GM18858 (cell line): ENCODE measurements around the gene FAM81B.

Source experiments
- ATAC-seq: cut with Tn5 transposase; IDR thresholded peaks from one replicate; pipeline ENCODE4 v1.9.1; 2021; ENCODE audit not compliant: unreplicated experiment

FAM81B gene

GRCh38 chr5:95460665-95461064 is 69.5 kb downstream of the FAM81B start:
- no peak for ATAC-seq

- ATAC-seq, result no peak
These were observed 80.3 kb downstream of the FAM81B start for GRCh38 chr5:95471487-95471886.

- ATAC-seq, result no peak
These were observed 80.8 kb downstream of the FAM81B start for GRCh38 chr5:95471942-95472341.

- ATAC-seq, result no peak
These were observed 93.3 kb downstream of the FAM81B start for GRCh38 chr5:95484421-95484820.

GRCh38 chr5:95486191-95486590 is 95.0 kb downstream of the FAM81B start:
- no peak for ATAC-seq

- no peak for ATAC-seq
These were observed 96.7 kb downstream of the FAM81B start for GRCh38 chr5:95487880-95488279.
